ENCODE data around the gene SAMD5. TPM values are rescaled to one million over a fixed set of nuclear protein-coding genes. Genes with fewer than 3 reads are reported as not detected.

SAMD5 gene
- total and polyA plus RNA-seq, 2 donors from 2014 or later, result 9.2 to 11.1 TPM

DNA sequence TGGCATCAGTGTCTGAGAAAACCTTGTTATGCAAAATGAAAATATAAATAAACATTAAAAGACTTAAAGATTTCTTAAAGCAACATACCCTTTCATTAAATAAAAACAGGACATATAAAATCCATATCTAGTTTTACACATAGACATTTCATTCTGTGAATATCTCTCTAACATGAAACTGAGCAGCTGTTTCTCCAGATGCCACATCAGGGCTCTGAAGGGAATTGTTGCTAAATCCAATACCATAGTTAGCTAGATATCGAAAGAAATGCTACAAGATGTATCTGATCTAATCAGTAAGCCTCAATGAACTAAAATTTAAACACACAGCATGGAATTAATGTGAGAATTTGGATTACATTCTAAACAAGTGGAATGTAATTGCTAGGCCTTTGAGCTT is 74.5 kb downstream of the SAMD5 start:
- Histone ChIP-seq H3K27ac (ENCODE audit: low read depth in 2 of 2, low read length in 2 of 2) (no peak overlapping the region), H3K4me3 (ENCODE audit: low read length in 3 of 3) (no peak overlapping the region), H3K9me3 (ENCODE audit: control insufficient read depth in 2 of 3, insufficient read depth in 1 of 3, low read length in 3 of 3) (peaks cover 0 to 2% (median 0%) of the 10 kb centered on the region in 3 donors), H3K4me1 (ENCODE audit: control insufficient read depth in 2 of 3, insufficient read depth in 2 of 3, low read depth in 1 of 3, low read length in 3 of 3) (no peaks in the 10 kb centered on the region), H3K36me3 (ENCODE audit: control insufficient read depth in 2 of 3, insufficient read depth in 3 of 3, low read length in 3 of 3) (no peaks in the 10 kb centered on the region), H3K27me3 (ENCODE audit: control insufficient read depth, insufficient read depth, low read length) (no peaks in the 10 kb centered on the region), H3K9ac (ENCODE audit: low read length in 3 of 3) (no peak overlapping the region)
- intact Hi-C loops (cut with DNase I), result no loop called here
- TF ChIP-seq, protein P1, sequence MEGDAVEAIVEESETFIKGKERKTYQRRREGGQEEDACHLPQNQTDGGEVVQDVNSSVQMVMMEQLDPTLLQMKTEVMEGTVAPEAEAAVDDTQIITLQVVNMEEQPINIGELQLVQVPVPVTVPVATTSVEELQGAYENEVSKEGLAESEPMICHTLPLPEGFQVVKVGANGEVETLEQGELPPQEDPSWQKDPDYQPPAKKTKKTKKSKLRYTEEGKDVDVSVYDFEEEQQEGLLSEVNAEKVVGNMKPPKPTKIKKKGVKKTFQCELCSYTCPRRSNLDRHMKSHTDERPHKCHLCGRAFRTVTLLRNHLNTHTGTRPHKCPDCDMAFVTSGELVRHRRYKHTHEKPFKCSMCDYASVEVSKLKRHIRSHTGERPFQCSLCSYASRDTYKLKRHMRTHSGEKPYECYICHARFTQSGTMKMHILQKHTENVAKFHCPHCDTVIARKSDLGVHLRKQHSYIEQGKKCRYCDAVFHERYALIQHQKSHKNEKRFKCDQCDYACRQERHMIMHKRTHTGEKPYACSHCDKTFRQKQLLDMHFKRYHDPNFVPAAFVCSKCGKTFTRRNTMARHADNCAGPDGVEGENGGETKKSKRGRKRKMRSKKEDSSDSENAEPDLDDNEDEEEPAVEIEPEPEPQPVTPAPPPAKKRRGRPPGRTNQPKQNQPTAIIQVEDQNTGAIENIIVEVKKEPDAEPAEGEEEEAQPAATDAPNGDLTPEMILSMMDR (IDR thresholded peaks at IDR 0.05; ENCODE audit: borderline replicate concordance, extremely low read depth, insufficient read depth), result no peak
- no peak for FAIRE-seq
- no peak for DNase-seq

DNA sequence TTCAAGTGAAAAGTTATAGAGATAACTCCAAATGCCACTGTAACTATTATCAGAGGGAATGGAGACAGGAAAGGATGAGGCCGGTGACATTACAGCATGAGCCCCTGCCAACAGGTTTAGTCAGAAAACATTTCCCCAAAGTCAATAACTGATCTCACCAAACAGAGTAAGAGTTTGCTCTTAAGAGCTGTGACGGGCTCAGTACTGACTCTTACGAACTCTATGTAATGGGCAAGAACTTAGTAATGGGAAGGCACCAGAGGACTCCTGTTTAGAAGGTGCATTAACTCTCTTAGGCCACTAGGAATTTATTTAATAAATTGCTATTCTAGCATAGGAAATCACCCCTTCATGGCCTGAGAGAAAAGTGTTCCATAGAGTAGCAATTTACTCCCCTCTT is 76.8 kb downstream of the SAMD5 start:
- no peak overlapping the region for H3K27ac ChIP-seq (ENCODE audit: low read depth in 2 of 2, low read length in 2 of 2)
- H3K9me3 ChIP-seq (ENCODE audit: control insufficient read depth in 2 of 3, insufficient read depth in 1 of 3, low read length in 3 of 3), result no peaks in the 10 kb centered on the region
- H3K4me3 ChIP-seq (ENCODE audit: low read length in 3 of 3), result no peak overlapping the region
- H3K36me3 ChIP-seq (ENCODE audit: control insufficient read depth in 2 of 3, insufficient read depth in 3 of 3, low read length in 3 of 3), result no peaks in the 10 kb centered on the region
- FAIRE-seq (no peak), DNase-seq (no peak)
- H3K4me1 ChIP-seq (ENCODE audit: control insufficient read depth in 2 of 3, insufficient read depth in 2 of 3, low read depth in 1 of 3, low read length in 3 of 3), result no peaks in the 10 kb centered on the region
- TF ChIP-seq, protein P1 (IDR thresholded peaks at IDR 0.05; ENCODE audit: borderline replicate concordance, extremely low read depth, insufficient read depth), result no peak
- H3K9ac ChIP-seq (ENCODE audit: low read length in 3 of 3), result no peak overlapping the region
- intact Hi-C loops (cut with DNase I), result no loop called here
- no peaks in the 10 kb centered on the region for H3K27me3 ChIP-seq (ENCODE audit: control insufficient read depth, insufficient read depth, low read length)

DNA sequence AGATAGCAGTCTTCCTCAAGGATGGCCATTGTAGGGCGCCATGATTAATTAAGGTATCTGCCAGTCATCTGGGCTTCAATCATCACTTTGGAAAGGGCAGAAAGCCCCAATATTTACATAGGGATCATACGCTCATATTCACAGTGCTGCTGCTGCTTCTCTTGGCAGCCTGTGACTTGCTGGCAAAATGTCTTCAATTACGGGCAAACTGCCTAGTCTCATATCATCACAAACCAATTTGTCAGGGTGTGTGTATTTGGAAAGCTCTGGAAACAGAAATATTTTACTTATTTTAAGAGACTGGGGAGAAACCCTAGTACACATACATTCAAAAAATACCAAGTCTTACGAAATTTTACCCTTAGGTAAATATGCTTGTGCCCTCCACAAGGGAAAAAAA is 77.6 kb downstream of the SAMD5 start:
- Histone ChIP-seq H3K27me3 (ENCODE audit: control insufficient read depth, insufficient read depth, low read length) (no peaks in the 10 kb centered on the region), H3K4me3 (ENCODE audit: low read length in 3 of 3) (no peak overlapping the region), H3K9me3 (ENCODE audit: control insufficient read depth in 2 of 3, insufficient read depth in 1 of 3, low read length in 3 of 3) (no peaks in the 10 kb centered on the region), H3K9ac (ENCODE audit: low read length in 3 of 3) (no peak overlapping the region), H3K27ac (ENCODE audit: low read depth in 2 of 2, low read length in 2 of 2) (no peak overlapping the region), H3K4me1 (ENCODE audit: control insufficient read depth in 2 of 3, insufficient read depth in 2 of 3, low read depth in 1 of 3, low read length in 3 of 3) (no peaks in the 10 kb centered on the region), H3K36me3 (ENCODE audit: control insufficient read depth in 2 of 3, insufficient read depth in 3 of 3, low read length in 3 of 3) (no peaks in the 10 kb centered on the region)
- DNase-seq (no peak), FAIRE-seq (no peak)
- intact Hi-C loops (cut with DNase I), result no loop called here
- TF ChIP-seq, protein P1 (IDR thresholded peaks at IDR 0.05; ENCODE audit: borderline replicate concordance, extremely low read depth, insufficient read depth), result no peak

DNA sequence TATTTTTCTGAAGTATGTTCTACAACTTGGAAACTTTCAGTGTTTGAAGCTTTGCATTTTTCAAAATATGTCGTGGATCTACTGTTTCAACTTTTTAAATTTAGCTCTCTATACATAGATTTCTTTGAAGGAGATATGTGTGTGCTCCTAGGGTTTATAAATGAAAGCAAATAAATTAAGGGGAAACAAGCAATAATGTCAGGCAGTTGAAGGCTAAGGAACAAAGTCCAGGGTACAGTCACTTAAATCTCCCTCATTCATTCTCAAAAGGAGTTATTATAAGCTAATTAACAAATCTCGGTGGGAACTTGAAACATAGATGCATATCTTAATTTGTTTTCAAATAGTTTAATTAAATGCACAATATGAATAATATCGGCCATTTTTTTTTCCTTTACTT is 79.4 kb downstream of the SAMD5 start:
- no peak overlapping the region for H3K27ac ChIP-seq (ENCODE audit: low read depth in 2 of 2, low read length in 2 of 2)

More for the DNA sequence above, 79.4 kb downstream of the SAMD5 start:
- H3K4me3 ChIP-seq (ENCODE audit: low read length in 3 of 3), result no peak overlapping the region
- no peaks in the 10 kb centered on the region for H3K4me1 ChIP-seq (ENCODE audit: control insufficient read depth in 2 of 3, insufficient read depth in 2 of 3, low read depth in 1 of 3, low read length in 3 of 3)
- TF ChIP-seq, protein P1 (IDR thresholded peaks at IDR 0.05; ENCODE audit: borderline replicate concordance, extremely low read depth, insufficient read depth), result no peak
- no peak for FAIRE-seq
- H3K9ac ChIP-seq (ENCODE audit: low read length in 3 of 3), result no peak overlapping the region
- H3K27me3 ChIP-seq (ENCODE audit: control insufficient read depth, insufficient read depth, low read length), result no peaks in the 10 kb centered on the region
- no peaks in the 10 kb centered on the region for H3K9me3 ChIP-seq (ENCODE audit: control insufficient read depth in 2 of 3, insufficient read depth in 1 of 3, low read length in 3 of 3)
- H3K36me3 ChIP-seq (ENCODE audit: control insufficient read depth in 2 of 3, insufficient read depth in 3 of 3, low read length in 3 of 3), result no peaks in the 10 kb centered on the region
- intact Hi-C loops (cut with DNase I), result no loop called here
- no peak for DNase-seq

Measured in kidney (tissue), 14 donors.